ENCODE results near the gene ZFR. TPM values are rescaled to one million over a fixed set of nuclear protein-coding genes. Genes with fewer than 3 reads are reported as not detected.

ZFR gene
- total and polyA plus RNA-seq, 9 of the 15 experiments (the other 6 are each of a cell fraction or from before 2014, with no cell fraction given), result 35.5 to 108 (median 71.1) TPM

- TF ChIP-seq ZHX1 (conservative IDR thresholded peaks at IDR 0.05; ENCODE audit: low read length), result no peak
- peak; percentile 78 for TF ChIP-seq FIP1L1 (IDR thresholded peaks at IDR 0.05; ENCODE audit: low read depth, low read length, poor library complexity, severe bottlenecking)
- peak; percentile 76 for TF ChIP-seq TBP (optimal IDR thresholded peaks at IDR 0.05; ENCODE audit: low read depth, low read length)
- peak; percentile 49; the same call in 1 of the 2 replicates for TF ChIP-seq ZBTB17 (CRISPR knock-in tag; IDR thresholded peaks at IDR 0.05)
- peak; percentile 58 for TF ChIP-seq CHD1 (IDR thresholded peaks at IDR 0.05; ENCODE audit: low read length)
- TF ChIP-seq RNF2 (IDR thresholded peaks at IDR 0.05), result peak; percentile 98
- TF ChIP-seq MNT (conservative IDR thresholded peaks at IDR 0.05), result peak; percentile 56 to 81
- TF ChIP-seq ATF1 (CRISPR knock-in tag; IDR thresholded peaks at IDR 0.05), result no peak
- peak; percentile 83 for TF ChIP-seq ATF1 (tag; IDR thresholded peaks at IDR 0.05)
- TF ChIP-seq TCF7L2 (IDR thresholded peaks at IDR 0.05; ENCODE audit: low read depth, low read length), result no peak
- no peak for TF ChIP-seq PRPF4 (IDR thresholded peaks at IDR 0.05; ENCODE audit: insufficient read depth, low read depth, low read length, poor library complexity, severe bottlenecking)
- TF ChIP-seq ZNF644 (tag; IDR thresholded peaks at IDR 0.05; ENCODE audit: low read depth), result 0 out of 2 replicates have a peak, but pooled peaks have one; percentile 26
- peak; percentile 95 for TF ChIP-seq ETS1 (conservative IDR thresholded peaks at IDR 0.05; ENCODE audit: control insufficient read depth, low read depth, low read length)
- TF ChIP-seq ZBTB1 (CRISPR knock-in tag; IDR thresholded peaks at IDR 0.05; ENCODE audit: borderline replicate concordance, low read depth), result 0 out of 2 replicates have a peak, but pooled peaks have one; percentile 67
- no peak for TF ChIP-seq ZNF655 (CRISPR knock-in tag; IDR thresholded peaks at IDR 0.05)
- 0 out of 2 replicates have a peak, but pooled peaks have one; percentile 35 for TF ChIP-seq ZBTB12 (CRISPR knock-in tag; IDR thresholded peaks at IDR 0.05)
- no peak for TF ChIP-seq ZFP30 (CRISPR knock-in tag; IDR thresholded peaks at IDR 0.05; ENCODE audit: borderline replicate concordance)
- peak; percentile 97 for TF ChIP-seq HCFC1 (IDR thresholded peaks at IDR 0.05; ENCODE audit: low read depth, low read length)
- peak; percentile 83 for TF ChIP-seq RB1 (IDR thresholded peaks at IDR 0.05; ENCODE audit: low read depth)
Measured at GRCh38 chr5:32444431-32445286, at the start of gene ZFR (continued).
